ENCODE measurements around the gene DCLK2.

Gene DCLK2

DNA sequence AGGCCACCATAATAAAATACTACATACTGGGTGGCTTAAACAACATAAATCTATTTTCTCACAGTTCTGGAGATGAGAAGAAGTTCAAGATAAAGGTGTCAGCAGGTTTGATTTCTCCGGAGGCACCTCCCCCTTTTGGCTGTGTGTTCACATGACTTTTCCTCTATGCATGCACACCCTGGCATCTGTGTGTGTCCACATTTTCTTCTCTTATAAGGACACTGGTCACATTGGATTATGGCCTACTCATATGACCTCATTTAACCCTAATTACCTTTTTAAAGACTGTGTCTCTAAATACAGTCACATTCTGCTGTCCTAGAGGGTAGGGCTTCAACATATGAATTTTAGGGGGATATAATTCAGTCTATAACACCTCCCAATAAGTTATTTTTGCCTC, 79.8 kb downstream of the DCLK2 start:
- H3K4me3 ChIP-seq (ENCODE audit: low read depth, low read length): no peak overlapping the region
- POLR2A ChIA-PET: no interaction called here
- H3K36me3 ChIP-seq (ENCODE audit: control insufficient read depth in 2 of 2, insufficient read depth in 1 of 2, low read length in 2 of 2): no peaks in the 10 kb centered on the region
- CTCF ChIA-PET: no interaction called here
- H3K9me3 ChIP-seq (ENCODE audit: control insufficient read depth, insufficient read depth, low read depth, low read length): no peaks in the 10 kb centered on the region
- no peak overlapping the region for H3K27ac ChIP-seq (ENCODE audit: extremely low read depth, low read depth, low read length)
- H3K4me1 ChIP-seq (ENCODE audit: control insufficient read depth, insufficient read depth, low read length): peaks cover 7% of the 10 kb centered on the region
- TF ChIP-seq OVOL3 (tag by site-specific recombination; IDR thresholded peaks at IDR 0.05): no peak
- no peak for TF ChIP-seq ZXDB (tag by site-specific recombination; IDR thresholded peaks at IDR 0.05)
- TF ChIP-seq ZNF433 (tag by site-specific recombination; IDR thresholded peaks at IDR 0.05; ENCODE audit: low read depth): no peak
- no peak for TF ChIP-seq ZBTB20 (tag by site-specific recombination; IDR thresholded peaks at IDR 0.05)
- TF ChIP-seq ZNF529 (tag by site-specific recombination; IDR thresholded peaks at IDR 0.05; ENCODE audit: insufficient replicate concordance): no peak
- no peak for TF ChIP-seq SP2 (tag by site-specific recombination; IDR thresholded peaks at IDR 0.05)
- no peak for TF ChIP-seq ZNF274 (IDR thresholded peaks at IDR 0.05; ENCODE audit: low read length)
- TF ChIP-seq ZNF274 (tag by site-specific recombination; IDR thresholded peaks at IDR 0.05; ENCODE audit: borderline replicate concordance): no peak
- no peak for TF ChIP-seq ZNF394 (tag by site-specific recombination; IDR thresholded peaks at IDR 0.05; ENCODE audit: borderline replicate concordance)
- TF ChIP-seq ZNF426 (tag by site-specific recombination; IDR thresholded peaks at IDR 0.05): no peak
- TF ChIP-seq KLF17 (tag by site-specific recombination; IDR thresholded peaks at IDR 0.05): no peak
- TF ChIP-seq KLF7 (tag by site-specific recombination; IDR thresholded peaks at IDR 0.05; ENCODE audit: borderline replicate concordance): no peak
- TF ChIP-seq ZNF610 (tag by site-specific recombination; IDR thresholded peaks at IDR 0.05; ENCODE audit: borderline replicate concordance): no peak
- TF ChIP-seq ZNF175 (tag by site-specific recombination; IDR thresholded peaks at IDR 0.05): no peak

DNA sequence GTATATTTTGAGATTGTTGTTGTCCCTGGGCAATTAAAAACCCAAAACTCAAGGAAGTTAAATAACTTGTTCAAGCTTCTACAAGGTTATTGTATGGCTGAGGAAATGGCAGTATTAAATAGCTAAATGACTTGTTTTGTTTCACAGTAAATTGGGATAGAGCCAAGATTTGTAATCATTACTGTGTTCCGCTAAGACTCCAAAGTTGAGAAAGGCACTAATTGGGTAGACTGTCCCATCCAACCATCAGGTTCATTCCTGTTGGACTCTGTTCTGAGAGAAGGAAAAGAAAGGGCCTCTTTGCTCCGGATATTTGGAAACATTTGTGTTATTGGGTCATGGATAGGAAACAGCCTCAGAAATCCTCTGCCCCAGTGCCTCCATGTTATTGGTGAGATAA, 82.2 kb downstream of the DCLK2 start:
- no peak overlapping the region for H3K4me3 ChIP-seq (ENCODE audit: low read depth, low read length)
- no peak overlapping the region for H3K27ac ChIP-seq (ENCODE audit: extremely low read depth, low read depth, low read length)
- H3K36me3 ChIP-seq (ENCODE audit: control insufficient read depth in 2 of 2, insufficient read depth in 1 of 2, low read length in 2 of 2): no peaks in the 10 kb centered on the region
- CTCF ChIA-PET: no interaction called here
- H3K4me1 ChIP-seq (ENCODE audit: control insufficient read depth, insufficient read depth, low read length): peaks cover 12% of the 10 kb centered on the region
- H3K9me3 ChIP-seq (ENCODE audit: control insufficient read depth, insufficient read depth, low read depth, low read length): no peaks in the 10 kb centered on the region
- TF ChIP-seq ZNF76 (tag by site-specific recombination; IDR thresholded peaks at IDR 0.05; ENCODE audit: borderline replicate concordance, low read depth) (no peak), KLF17 (tag by site-specific recombination; IDR thresholded peaks at IDR 0.05) (no peak), OVOL3 (tag by site-specific recombination; IDR thresholded peaks at IDR 0.05) (no peak), ZNF747 (tag by site-specific recombination; IDR thresholded peaks at IDR 0.05) (no peak), ZNF529 (tag by site-specific recombination; IDR thresholded peaks at IDR 0.05; ENCODE audit: insufficient replicate concordance) (no peak), MYNN (tag by site-specific recombination; IDR thresholded peaks at IDR 0.05; ENCODE audit: borderline replicate concordance) (no peak), ZNF266 (tag by site-specific recombination; IDR thresholded peaks at IDR 0.05; ENCODE audit: low read depth) (no peak), ZNF707 (tag by site-specific recombination; IDR thresholded peaks at IDR 0.05) (no peak), GLI2 (tag by site-specific recombination; IDR thresholded peaks at IDR 0.05; ENCODE audit: borderline replicate concordance, low read depth) (no peak), ZNF169 (tag by site-specific recombination; IDR thresholded peaks at IDR 0.05) (no peak), ZNF623 (tag by site-specific recombination; IDR thresholded peaks at IDR 0.05) (no peak)
- TF ChIP-seq, protein P1, sequence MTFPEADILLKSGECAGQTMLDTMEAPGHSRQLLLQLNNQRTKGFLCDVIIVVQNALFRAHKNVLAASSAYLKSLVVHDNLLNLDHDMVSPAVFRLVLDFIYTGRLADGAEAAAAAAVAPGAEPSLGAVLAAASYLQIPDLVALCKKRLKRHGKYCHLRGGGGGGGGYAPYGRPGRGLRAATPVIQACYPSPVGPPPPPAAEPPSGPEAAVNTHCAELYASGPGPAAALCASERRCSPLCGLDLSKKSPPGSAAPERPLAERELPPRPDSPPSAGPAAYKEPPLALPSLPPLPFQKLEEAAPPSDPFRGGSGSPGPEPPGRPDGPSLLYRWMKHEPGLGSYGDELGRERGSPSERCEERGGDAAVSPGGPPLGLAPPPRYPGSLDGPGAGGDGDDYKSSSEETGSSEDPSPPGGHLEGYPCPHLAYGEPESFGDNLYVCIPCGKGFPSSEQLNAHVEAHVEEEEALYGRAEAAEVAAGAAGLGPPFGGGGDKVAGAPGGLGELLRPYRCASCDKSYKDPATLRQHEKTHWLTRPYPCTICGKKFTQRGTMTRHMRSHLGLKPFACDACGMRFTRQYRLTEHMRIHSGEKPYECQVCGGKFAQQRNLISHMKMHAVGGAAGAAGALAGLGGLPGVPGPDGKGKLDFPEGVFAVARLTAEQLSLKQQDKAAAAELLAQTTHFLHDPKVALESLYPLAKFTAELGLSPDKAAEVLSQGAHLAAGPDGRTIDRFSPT (tag by site-specific recombination; IDR thresholded peaks at IDR 0.05): no peak
- TF ChIP-seq, protein P2, sequence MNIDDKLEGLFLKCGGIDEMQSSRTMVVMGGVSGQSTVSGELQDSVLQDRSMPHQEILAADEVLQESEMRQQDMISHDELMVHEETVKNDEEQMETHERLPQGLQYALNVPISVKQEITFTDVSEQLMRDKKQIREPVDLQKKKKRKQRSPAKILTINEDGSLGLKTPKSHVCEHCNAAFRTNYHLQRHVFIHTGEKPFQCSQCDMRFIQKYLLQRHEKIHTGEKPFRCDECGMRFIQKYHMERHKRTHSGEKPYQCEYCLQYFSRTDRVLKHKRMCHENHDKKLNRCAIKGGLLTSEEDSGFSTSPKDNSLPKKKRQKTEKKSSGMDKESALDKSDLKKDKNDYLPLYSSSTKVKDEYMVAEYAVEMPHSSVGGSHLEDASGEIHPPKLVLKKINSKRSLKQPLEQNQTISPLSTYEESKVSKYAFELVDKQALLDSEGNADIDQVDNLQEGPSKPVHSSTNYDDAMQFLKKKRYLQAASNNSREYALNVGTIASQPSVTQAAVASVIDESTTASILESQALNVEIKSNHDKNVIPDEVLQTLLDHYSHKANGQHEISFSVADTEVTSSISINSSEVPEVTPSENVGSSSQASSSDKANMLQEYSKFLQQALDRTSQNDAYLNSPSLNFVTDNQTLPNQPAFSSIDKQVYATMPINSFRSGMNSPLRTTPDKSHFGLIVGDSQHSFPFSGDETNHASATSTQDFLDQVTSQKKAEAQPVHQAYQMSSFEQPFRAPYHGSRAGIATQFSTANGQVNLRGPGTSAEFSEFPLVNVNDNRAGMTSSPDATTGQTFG (tag by site-specific recombination; IDR thresholded peaks at IDR 0.05; ENCODE audit: borderline replicate concordance): no peak
- POLR2A ChIA-PET: no interaction called here
